NCI-H524 treated with DMSO at 0.1 percent for 48 hours (cell line): ENCODE results near the gene TTR.

Experiments used
- DNase-seq: peaks from one replicate; lab custom pipeline; 2025; lab: John Stamatoyannopoulos, UW

TTR gene

GRCh38 chr18:31617031-31617717 is 25.5 kb downstream of the TTR start:
- DNase-seq = no peak

GRCh38 chr18:31618801-31619200 is 27.1 kb downstream of the TTR start:
- DNase-seq = no peak

GRCh38 chr18:31619291-31619690 is 27.6 kb downstream of the TTR start:
- no peak for DNase-seq

- DNase-seq = no peak
Observed at GRCh38 chr18:31624892-31625640, 33.4 kb downstream of the TTR start.

- DNase-seq = no peak
Observed at GRCh38 chr18:31626409-31626808, 34.7 kb downstream of the TTR start.

GRCh38 chr18:31630549-31630948 is 38.9 kb downstream of the TTR start:
- DNase-seq = no peak

- DNase-seq = no peak
Observed at GRCh38 chr18:31631526-31631925, 39.8 kb downstream of the TTR start.

- no peak for DNase-seq
Observed at GRCh38 chr18:31632356-31632755, 40.7 kb downstream of the TTR start.

GRCh38 chr18:31633392-31634330 is 42.0 kb downstream of the TTR start:
- DNase-seq = no peak

GRCh38 chr18:31634331-31634713 is 42.6 kb downstream of the TTR start:
- DNase-seq = no peak

GRCh38 chr18:31636387-31636786 is 44.7 kb downstream of the TTR start:
- DNase-seq = no peak

GRCh38 chr18:31637445-31637844 is 45.8 kb downstream of the TTR start:
- no peak for DNase-seq

GRCh38 chr18:31643003-31643402 is 51.3 kb downstream of the TTR start:
- DNase-seq = no peak

- no peak for DNase-seq
Observed at GRCh38 chr18:31645411-31645810, 53.7 kb downstream of the TTR start.

- no peak for DNase-seq
Observed at GRCh38 chr18:31646332-31647126, 54.9 kb downstream of the TTR start.

- DNase-seq = no peak
Observed at GRCh38 chr18:31647127-31647753, 55.6 kb downstream of the TTR start.
